Fibroblast of skin of scalp (primary cell): ENCODE measurements around the gene MMP1.
A peak's percentile ranks its signal among the peaks of the same experiment; 100 is the strongest.
"Not testable (repeated sequence)": the region's sequence is repeated elsewhere in the genome, so short reads cannot be mapped to it uniquely, and the experiment has no call there.

ENCODE experiments used
- DNase-seq: peaks from one replicate; pipeline ENCODE4 v3.0.0-alpha.2; 2013

Gene MMP1

DNA sequence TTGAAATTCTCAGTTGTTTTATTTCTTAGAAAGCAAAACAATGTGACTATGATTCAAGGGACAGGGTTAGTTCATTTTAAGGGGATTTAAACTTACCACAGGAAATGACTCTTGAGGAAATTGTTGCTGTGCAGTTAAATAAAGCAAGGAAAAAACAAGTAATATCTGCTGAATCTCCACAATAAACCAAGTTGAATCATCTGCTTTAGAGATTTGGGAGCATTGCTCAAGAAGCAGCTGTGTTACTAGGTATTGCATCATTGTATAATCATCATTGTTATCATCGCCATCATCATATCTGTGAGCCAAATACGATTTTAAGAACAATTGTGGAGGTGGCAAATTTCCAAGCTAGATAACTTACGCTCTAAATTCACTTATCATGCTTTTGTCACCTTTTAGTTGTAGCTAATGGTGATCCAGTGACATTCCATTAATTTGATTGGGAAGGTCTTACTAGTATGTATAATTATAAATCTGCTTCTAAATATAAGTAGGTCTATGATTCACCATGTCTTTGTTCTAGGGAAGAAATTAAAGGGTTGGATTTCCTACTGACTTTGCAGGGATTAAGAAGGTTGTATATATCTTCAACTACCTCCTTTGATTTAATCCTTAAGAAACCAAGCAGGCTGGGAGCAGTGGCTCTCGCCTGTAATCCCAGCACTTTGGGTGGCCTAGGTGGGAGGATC, 37.5 kb downstream of the MMP1 start:
- DNase-seq, result peak; percentile 94

DNA sequence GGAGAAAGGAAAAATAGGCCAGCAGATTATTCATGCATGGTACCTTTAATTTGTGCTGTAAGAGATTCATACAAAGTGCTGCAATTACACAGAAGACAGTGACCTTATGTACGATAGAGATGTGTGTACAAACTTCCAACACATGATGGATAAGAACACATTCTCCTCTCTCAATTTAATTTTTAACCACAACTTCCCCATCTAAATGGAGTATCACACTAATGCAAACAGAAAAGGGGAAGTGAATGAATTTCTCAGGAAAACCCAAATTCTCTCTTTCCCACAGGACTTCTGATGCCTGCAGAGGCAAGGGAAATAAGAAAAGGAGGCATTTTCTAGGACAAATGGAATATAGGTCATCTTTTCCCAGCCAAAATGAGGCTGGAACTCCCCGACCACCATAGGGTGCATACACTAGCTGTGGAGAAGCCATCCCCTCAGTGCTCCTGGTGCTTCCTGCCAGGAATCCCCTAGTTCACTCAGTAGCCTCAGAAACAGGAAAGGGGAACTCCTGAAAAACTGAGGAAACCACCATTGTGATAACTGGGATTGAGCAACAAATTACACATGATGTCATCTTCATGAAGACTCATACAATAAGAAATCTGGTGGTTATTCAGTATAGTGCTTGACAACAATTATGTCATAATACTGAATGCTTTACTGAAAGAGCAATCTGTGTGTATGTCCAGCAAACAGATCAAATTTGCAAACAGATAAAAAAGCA, 40.0 kb downstream of the MMP1 start:
- DNase-seq, result peak; percentile 44

DNA sequence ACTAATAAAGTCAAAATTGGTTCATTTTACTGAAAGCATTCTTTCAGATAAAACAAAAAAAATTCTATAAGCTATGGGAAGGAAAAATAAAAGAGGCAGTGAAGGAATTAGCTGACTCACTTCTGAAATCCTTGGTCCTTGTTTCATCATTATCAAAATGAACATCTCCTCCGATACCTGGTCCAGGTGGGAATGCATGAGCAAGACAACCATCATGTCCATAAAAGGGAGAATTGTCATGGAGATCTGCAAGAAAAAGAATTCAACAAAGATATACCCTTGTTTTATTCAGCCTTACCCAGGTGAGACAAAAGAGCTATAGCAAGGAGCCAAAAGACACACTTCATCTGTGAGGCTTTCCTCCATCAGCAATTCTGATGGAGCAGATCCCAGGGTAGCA, 44.7 kb downstream of the MMP1 start:
- no peak for DNase-seq

DNA sequence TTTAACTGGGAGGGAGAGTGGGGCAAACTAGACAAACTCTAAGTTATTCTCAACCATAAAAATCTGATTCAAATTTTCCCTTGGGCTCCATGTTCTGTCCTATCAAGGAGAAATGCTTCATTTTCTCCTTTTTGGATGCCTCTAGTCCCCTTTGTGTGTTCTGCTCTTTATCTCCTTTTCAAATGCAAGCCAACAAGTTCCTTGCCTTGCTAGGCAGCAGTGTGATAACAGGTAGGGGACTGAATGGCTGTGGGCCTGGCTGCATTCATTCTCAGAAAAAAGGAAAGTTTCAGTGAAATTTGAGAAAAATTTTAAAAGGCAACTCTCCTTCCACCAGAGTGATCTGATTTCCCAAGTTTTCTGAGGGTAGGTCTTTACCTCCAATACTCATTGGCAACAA, 46.3 kb downstream of the MMP1 start:
- DNase-seq, result no peak

DNA sequence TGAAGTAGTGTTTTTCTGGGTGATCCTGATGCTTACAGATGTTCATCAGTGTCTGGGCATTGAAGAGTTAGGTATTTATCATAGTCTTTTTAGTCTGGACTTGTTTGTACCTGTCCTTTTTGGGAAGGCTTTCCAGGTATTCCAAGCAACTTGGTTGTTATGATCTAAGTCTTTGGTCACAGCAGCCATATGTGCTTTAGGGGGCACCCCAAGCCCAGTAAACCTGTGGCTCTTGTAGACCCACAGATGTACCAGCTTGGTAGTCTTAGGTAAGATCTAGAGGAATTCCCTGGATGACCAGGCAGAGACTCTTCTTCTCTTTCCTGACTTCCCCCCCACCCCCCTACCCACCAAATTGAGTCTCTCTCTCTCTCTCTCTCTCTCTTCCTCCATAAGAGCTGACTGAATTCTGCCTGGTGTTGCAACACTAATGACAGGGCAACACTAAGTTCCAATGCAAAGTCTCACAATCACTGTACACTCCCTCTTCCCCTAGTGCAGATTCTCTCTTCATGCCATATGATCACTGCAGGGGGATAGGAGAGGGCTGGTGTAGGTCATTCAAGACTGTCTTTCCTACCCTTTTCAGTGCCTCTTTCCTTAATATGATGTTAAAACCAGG, 48.7 kb downstream of the MMP1 start:
- DNase-seq, result no peak

DNA sequence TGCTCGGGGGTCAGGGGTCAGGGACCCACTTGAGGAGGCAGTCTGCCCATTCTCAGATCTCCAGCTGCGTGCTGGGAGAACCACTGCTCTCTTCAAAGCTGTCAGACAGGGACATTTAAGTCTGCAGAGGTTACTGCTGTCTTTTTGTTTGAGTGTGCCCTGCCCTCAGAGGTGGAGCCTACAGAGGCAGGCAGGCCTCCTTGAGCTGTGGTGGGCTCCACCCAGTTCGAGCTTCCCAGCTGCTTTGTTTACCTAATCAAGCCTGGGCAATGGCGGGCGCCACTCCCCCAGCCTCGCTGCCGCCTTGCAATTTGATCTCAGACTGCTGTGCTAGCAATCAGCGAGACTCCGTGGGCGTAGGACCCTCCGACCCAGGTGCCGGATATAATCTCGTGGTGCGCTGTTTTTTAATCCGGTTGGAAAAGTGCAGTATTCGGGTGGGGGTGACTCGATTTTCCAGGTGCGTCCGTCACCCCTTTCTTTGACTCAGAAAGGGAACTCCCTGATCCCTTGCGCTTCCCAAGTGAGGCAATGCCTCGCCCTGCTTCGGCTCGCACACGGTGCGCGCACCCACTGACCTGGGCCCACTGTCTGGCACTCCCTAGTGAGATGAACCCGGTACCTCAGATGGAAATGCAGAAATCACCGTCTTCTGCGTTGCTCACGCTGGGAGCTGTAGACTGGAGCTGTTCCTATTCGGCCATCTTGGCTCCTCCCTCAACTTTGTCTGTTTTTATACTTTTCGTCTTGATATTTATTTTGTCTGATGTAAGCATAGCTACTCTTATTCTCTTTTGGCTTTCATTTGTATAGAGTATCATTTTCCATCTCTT, 51.0 kb downstream of the MMP1 start:
- not testable (repeated sequence) for DNase-seq
